Kidney epithelial cell (primary cell): ENCODE measurements around the gene RAB3C. TPM values are rescaled to one million over a fixed set of nuclear protein-coding genes. Genes with fewer than 3 reads are reported as not detected.

Source experiments
- DNase-seq: peaks from one replicate; pipeline ENCODE4 v3.0.0-alpha.2; 2010; ENCODE audit warnings: low read depth
- H3K27me3 ChIP-seq: 2 replicates; pipeline ENCODE4 v1.6.0; 2011; ENCODE audit warnings: low read length; ENCODE audit not compliant: control insufficient read depth, insufficient read depth
- H3K36me3 ChIP-seq: 2 replicates; pipeline ENCODE4 v1.5.1; 2011; ENCODE audit warnings: low read length; ENCODE audit not compliant: control insufficient read depth, insufficient read depth
- H3K4me3 ChIP-seq: 2 replicates; pipeline ENCODE4 v1.5.1; 2011; ENCODE audit warnings: low read depth, mild to moderate bottlenecking, control low read depth, low read length
- total RNA-seq: library from RNA; depleted of rRNA; stranded (reverse); fragments of >200 nt; gene quantifications from 2 replicates; pipeline ENCODE4 v1.2.3, GENCODE V29; 2015
- TF ChIP-seq, protein P1 (sequence below): IDR thresholded peaks from 2 replicates; pipeline ENCODE4 v1.5.1; 2011; ENCODE audit warnings: mild to moderate bottlenecking, moderate library complexity, low read length, control low read depth, inconsistent platforms; ENCODE audit not compliant: insufficient read depth, poor library complexity, severe bottlenecking

Gene RAB3C
- total RNA-seq, 1 donor from 2014 or later = 0.04 TPM

GRCh38 chr5:58675341-58675740 lies 92.5 kb downstream of the RAB3C start:
- DNase-seq = no peak
- TF ChIP-seq, protein P1, sequence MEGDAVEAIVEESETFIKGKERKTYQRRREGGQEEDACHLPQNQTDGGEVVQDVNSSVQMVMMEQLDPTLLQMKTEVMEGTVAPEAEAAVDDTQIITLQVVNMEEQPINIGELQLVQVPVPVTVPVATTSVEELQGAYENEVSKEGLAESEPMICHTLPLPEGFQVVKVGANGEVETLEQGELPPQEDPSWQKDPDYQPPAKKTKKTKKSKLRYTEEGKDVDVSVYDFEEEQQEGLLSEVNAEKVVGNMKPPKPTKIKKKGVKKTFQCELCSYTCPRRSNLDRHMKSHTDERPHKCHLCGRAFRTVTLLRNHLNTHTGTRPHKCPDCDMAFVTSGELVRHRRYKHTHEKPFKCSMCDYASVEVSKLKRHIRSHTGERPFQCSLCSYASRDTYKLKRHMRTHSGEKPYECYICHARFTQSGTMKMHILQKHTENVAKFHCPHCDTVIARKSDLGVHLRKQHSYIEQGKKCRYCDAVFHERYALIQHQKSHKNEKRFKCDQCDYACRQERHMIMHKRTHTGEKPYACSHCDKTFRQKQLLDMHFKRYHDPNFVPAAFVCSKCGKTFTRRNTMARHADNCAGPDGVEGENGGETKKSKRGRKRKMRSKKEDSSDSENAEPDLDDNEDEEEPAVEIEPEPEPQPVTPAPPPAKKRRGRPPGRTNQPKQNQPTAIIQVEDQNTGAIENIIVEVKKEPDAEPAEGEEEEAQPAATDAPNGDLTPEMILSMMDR = no peak
- H3K36me3 ChIP-seq = no peaks in the 10 kb centered on the region
- no peak overlapping the region for H3K4me3 ChIP-seq
- no peaks in the 10 kb centered on the region for H3K27me3 ChIP-seq

DNA sequence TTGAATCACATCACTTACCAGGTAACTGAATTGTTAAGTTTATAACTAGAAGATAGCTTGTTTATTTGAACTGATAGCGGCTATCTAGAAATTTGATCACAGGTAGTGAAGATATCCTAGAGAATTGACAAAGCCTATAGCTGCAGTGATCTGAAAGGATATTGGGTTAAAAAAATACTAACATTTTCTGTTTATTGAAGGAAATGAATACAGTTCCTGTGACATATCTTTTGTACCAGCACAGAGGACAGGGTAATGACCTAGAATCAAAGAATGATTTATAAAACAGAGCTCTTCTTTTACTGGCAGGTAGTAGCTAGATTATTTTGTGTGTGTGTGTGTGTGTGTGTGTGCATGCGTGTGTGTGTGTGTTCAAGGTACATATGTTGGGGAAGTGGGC lies 94.8 kb downstream of the RAB3C start:
- Histone ChIP-seq H3K27me3 (no peaks in the 10 kb centered on the region), H3K36me3 (no peaks in the 10 kb centered on the region), H3K4me3 (no peak overlapping the region)
- TF ChIP-seq, protein P1 = no peak
- no peak for DNase-seq

GRCh38 chr5:58680503-58680902 lies 97.6 kb downstream of the RAB3C start:
- no peak for DNase-seq

GRCh38 chr5:58681943-58682342 lies 99.1 kb downstream of the RAB3C start:
- no peaks in the 10 kb centered on the region for H3K27me3 ChIP-seq
- TF ChIP-seq, protein P1 = no peak
- H3K4me3 ChIP-seq = no peak overlapping the region
- H3K36me3 ChIP-seq = no peaks in the 10 kb centered on the region
- DNase-seq = no peak

More at GRCh38 chr5:58680503-58680902, 97.6 kb downstream of the RAB3C start:
- no peaks in the 10 kb centered on the region for H3K36me3 ChIP-seq
- H3K27me3 ChIP-seq = no peaks in the 10 kb centered on the region
- TF ChIP-seq, protein P1 = no peak
- H3K4me3 ChIP-seq = no peak overlapping the region

DNA sequence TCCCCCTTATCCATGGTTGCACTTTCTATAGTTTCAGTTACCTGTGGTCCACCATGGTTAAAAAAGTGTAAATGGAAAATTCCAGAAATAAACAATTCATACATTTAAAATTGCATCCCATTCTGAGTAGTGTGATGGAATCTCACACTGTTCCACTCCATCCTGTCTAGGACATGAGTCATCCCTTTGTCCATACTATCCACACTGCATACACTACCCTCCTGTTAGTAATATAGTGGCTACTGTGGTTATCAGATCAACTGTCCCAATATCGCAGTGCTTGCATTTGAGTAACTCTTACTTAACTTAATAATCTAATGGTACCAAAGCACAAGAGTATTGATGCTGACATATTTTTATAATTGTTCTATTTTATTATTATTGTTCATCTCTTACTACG lies 100.7 kb downstream of the RAB3C start:
- no peaks in the 10 kb centered on the region for H3K36me3 ChIP-seq
- no peak overlapping the region for H3K4me3 ChIP-seq
- H3K27me3 ChIP-seq = no peaks in the 10 kb centered on the region
- TF ChIP-seq, protein P1 = no peak
- DNase-seq = no peak

GRCh38 chr5:58687079-58687478 lies 104.2 kb downstream of the RAB3C start:
- no peak for DNase-seq
- Histone ChIP-seq H3K4me3 (no peak overlapping the region), H3K36me3 (no peaks in the 10 kb centered on the region), H3K27me3 (no peaks in the 10 kb centered on the region)
- TF ChIP-seq, protein P1 = no peak
